RWPE2 (cell line): Measurements from ENCODE around the gene SERF2.

Experiments used
- ATAC-seq: fragments of 200-7000 bp; cut with Tn5 transposase; 3 replicates; pipeline ENCODE4 v1.9.1; 2021; ENCODE audit warnings: low read depth
- DNase-seq: peaks from one replicate; pipeline ENCODE4 v3.0.0-alpha.2; 2020; ENCODE audit warnings: low spot score
- H3K27ac ChIP-seq: fragments of 450-650 bp; 2 replicates; pipeline ENCODE4 v1.5.1; 2017; ENCODE audit warnings: mild to moderate bottlenecking; ENCODE audit not compliant: poor library complexity, severe bottlenecking
- H3K27me3 ChIP-seq: fragments of 250-450 bp; sonication (Bioruptor Pico); 2 replicates; pipeline ENCODE4 v1.5.1; 2021; ENCODE audit warnings: mild to moderate bottlenecking, moderate library complexity; ENCODE audit not compliant: insufficient read depth, poor library complexity, severe bottlenecking
- H3K36me3 ChIP-seq: fragments of 250-450 bp; sonication (Bioruptor Pico); 2 replicates; pipeline ENCODE4 v1.5.1; 2020; ENCODE audit warnings: low read depth, mild to moderate bottlenecking, moderate library complexity
- H3K4me1 ChIP-seq: fragments of 250-450 bp; sonication (Bioruptor Pico); 2 replicates; pipeline ENCODE4 v1.5.1; 2021; ENCODE audit warnings: mild to moderate bottlenecking, moderate library complexity; ENCODE audit not compliant: insufficient read depth, poor library complexity, severe bottlenecking
- H3K4me3 ChIP-seq: fragments of 250-450 bp; sonication (Bioruptor Pico); 2 replicates; pipeline ENCODE4 v1.5.1; 2021; ENCODE audit warnings: mild to moderate bottlenecking, moderate library complexity; ENCODE audit not compliant: severe bottlenecking
- H3K9me3 ChIP-seq: fragments of 250-450 bp; sonication (Bioruptor Pico); 2 replicates; pipeline ENCODE4 v1.5.1; 2021; ENCODE audit warnings: mild to moderate bottlenecking, moderate library complexity; ENCODE audit not compliant: severe bottlenecking
- CTCF ChIP-seq: fragments of 450-650 bp; IDR thresholded peaks from one replicate; pipeline ENCODE4 v1.5.1; 2017; ENCODE audit warnings: mild to moderate bottlenecking, moderate library complexity; ENCODE audit not compliant: poor library complexity, severe bottlenecking

The SERF2 gene

DNA sequence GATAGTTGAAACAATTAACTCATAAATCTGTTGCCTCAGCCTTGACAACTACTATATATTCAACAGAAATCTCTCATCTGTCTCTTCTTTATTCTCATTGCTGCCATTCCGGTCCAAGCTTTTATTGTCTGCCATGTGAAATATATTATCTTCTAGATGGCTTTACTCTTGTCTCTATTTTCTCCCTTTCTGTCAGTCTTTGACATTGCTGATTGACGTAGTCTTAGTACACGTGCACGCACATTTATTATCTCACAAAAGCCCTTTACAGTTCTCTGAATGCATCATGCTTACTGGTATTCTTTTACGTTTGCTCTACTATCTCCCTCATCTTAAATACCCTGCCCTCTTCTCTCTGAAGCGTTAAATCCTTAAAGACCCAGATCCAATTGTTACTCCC, 40.2 kb upstream of the SERF2 start:
- Histone ChIP-seq H3K27ac (no peak overlapping the region), H3K36me3 (peaks cover 100% of the 10 kb centered on the region), H3K9me3 (no peaks in the 10 kb centered on the region), H3K4me3 (no peak overlapping the region), H3K27me3 (no peaks in the 10 kb centered on the region), H3K4me1 (peaks cover 29% of the 10 kb centered on the region)
- DNase-seq: no peak
- no peak for ATAC-seq
- no peak for TF ChIP-seq CTCF

DNA sequence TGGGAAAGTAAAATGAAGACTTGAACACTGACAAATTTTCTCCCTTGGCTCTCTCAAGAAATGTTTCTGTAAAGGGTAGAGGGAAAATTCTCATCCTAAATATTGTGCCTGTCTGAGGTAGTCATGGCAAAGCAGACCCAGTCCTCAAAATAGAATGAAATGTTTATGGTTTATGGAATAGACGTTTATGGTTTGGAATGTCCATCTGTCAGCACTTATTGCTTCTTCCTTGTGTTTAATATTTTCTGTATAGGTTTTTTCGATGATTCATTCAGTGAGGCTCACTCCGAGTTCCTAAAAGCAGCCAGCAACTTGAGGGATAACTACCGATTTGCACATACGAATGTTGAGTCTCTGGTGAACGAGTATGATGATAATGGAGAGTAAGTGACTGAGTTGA, 29.3 kb upstream of the SERF2 start:
- Histone ChIP-seq H3K36me3 (peaks cover 100% of the 10 kb centered on the region), H3K9me3 (no peaks in the 10 kb centered on the region), H3K4me1 (no peaks in the 10 kb centered on the region), H3K27ac (no peak overlapping the region), H3K27me3 (no peaks in the 10 kb centered on the region), H3K4me3 (no peak overlapping the region)
- TF ChIP-seq CTCF: no peak
- no peak for ATAC-seq
- no peak for DNase-seq

- Histone ChIP-seq H3K27ac (no peak overlapping the region), H3K4me3 (no peak overlapping the region), H3K36me3 (peaks cover 100% of the 10 kb centered on the region), H3K9me3 (no peaks in the 10 kb centered on the region), H3K27me3 (no peaks in the 10 kb centered on the region), H3K4me1 (no peaks in the 10 kb centered on the region)
- ATAC-seq (no peak; the same call in 2 of the 3 replicates), DNase-seq (no peak)
- no peak for TF ChIP-seq CTCF
Observed at GRCh38 chr15:43763819-43764446, 28.2 kb upstream of the SERF2 start.

- no peak overlapping the region for H3K27ac ChIP-seq
- no peak for DNase-seq
- H3K4me1 ChIP-seq: no peaks in the 10 kb centered on the region
- peak; percentile 65 for ATAC-seq
- no peaks in the 10 kb centered on the region for H3K9me3 ChIP-seq
- peaks cover 92% of the 10 kb centered on the region for H3K36me3 ChIP-seq
- TF ChIP-seq CTCF: peak; percentile 99
- H3K4me3 ChIP-seq: no peak overlapping the region
- H3K27me3 ChIP-seq: no peaks in the 10 kb centered on the region
Observed at GRCh38 chr15:43769584-43770228, 22.4 kb upstream of the SERF2 start.

DNA sequence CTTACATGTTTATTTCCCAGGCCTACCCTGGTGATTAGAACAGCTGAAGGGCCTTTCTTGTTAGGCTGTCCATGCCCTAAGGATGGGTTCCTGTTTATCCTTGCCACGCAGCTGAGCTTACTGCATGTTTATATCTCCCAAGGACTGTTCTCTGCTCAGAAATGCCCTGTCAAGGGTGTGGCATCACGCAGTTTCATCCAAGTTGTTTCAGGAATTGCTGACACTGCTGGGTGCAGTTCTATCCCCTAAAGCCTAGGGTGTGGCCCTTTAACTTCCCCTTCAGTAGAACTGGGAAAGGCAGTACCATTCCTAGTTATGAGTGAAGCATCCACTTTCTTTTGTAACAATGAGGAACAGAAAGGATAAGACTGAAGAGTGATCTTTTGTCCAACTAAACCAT, 20.3 kb upstream of the SERF2 start:
- Histone ChIP-seq H3K27me3 (no peaks in the 10 kb centered on the region), H3K4me3 (no peak overlapping the region), H3K27ac (no peak overlapping the region), H3K4me1 (no peaks in the 10 kb centered on the region), H3K36me3 (peaks cover 71% of the 10 kb centered on the region), H3K9me3 (no peaks in the 10 kb centered on the region)
- TF ChIP-seq CTCF: no peak
- no peak for ATAC-seq
- no peak for DNase-seq
